Measurements from ENCODE around the gene DOHH.

DNA sequence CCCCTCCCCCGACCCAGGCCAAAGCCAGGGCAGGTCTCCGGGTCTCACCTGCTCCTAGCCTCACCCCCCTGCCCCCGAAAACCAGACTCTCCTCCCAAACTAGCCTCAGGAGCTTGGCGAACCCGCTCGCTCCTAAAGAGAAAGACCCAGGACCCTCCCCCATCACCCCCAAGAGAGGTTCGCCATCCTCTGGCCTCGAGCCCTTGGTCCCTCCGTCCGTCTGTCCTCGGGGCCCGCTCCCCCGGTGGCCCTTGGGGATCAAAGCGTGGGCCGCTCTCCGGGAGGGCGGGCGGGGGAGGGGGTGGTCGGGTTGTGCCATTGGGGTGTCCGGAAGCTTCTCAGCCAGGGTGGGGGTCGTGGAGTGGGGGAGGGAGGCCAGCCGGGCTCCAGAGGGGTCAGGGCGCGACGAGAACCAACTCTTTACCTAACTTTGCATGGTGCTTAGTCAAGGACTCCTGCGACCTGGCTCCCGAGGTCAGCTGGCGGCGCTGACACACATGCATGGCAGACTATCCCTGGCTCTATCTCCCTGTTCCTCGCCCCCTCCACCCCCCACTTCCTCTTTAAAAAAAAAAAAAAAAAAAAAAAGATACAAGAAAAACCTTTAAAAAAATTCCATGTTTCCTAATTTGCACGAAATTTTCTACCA, 35.8 kb downstream of the DOHH start:
- TF ChIP-seq POLR2A (IDR thresholded peaks at IDR 0.05) (no peak), POLR2AphosphoS5 (IDR thresholded peaks at IDR 0.05) (peak in 1 of 4 donors; percentile 11), EP300 (IDR thresholded peaks at IDR 0.05) (no peak)
- TF ChIP-seq, protein P1, sequence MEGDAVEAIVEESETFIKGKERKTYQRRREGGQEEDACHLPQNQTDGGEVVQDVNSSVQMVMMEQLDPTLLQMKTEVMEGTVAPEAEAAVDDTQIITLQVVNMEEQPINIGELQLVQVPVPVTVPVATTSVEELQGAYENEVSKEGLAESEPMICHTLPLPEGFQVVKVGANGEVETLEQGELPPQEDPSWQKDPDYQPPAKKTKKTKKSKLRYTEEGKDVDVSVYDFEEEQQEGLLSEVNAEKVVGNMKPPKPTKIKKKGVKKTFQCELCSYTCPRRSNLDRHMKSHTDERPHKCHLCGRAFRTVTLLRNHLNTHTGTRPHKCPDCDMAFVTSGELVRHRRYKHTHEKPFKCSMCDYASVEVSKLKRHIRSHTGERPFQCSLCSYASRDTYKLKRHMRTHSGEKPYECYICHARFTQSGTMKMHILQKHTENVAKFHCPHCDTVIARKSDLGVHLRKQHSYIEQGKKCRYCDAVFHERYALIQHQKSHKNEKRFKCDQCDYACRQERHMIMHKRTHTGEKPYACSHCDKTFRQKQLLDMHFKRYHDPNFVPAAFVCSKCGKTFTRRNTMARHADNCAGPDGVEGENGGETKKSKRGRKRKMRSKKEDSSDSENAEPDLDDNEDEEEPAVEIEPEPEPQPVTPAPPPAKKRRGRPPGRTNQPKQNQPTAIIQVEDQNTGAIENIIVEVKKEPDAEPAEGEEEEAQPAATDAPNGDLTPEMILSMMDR (IDR thresholded peaks at IDR 0.05): no peak

Measured in sigmoid colon (tissue), 4 donors.